GM23248 (cell line): Measurements from ENCODE around the gene INPP5J.

Experiments
- EZH2 ChIP-seq: fragments of 200-600 bp; sonication (generic); IDR thresholded peaks from 2 replicates; pipeline ENCODE4 v1.6.1; 2018; ENCODE audit warnings: antibody characterized with exemption, mild to moderate bottlenecking; ENCODE audit not compliant: insufficient read depth, poor library complexity, severe bottlenecking
- EZH2phosphoT487 ChIP-seq: fragments of 200-600 bp; sonication (generic); IDR thresholded peaks from 2 replicates; pipeline ENCODE4 v1.6.1; 2018; ENCODE audit warnings: antibody characterized with exemption, moderate library complexity, mild to moderate bottlenecking, low read depth; ENCODE audit not compliant: insufficient read depth

DNA sequence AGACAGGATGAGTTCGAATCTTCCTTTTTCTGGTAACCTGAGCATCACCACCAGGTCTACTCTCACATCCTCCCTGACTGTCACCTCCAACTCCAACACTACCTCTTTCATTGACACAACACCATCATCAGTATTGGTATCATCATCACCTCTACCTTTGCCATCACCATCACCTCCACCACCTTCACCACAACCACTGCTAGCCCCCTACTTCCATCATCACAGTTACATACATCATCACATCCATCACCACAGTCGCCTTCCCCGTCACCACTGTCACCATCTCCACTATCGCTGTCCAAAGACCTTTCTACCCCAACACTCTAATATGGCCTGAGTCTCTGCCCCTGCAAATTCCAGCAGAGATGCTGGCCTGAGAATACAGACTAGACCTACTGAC is 1.4 kb upstream of the INPP5J start:
- TF ChIP-seq EZH2phosphoT487 (no peak), EZH2 (no peak)
